MCF 10A (cell line): Measurements from ENCODE around the gene THSD7B. TPM values are rescaled to one million over a fixed set of nuclear protein-coding genes. Genes with fewer than 3 reads are reported as not detected.

ENCODE experiments used
- BruUV-seq: library from RNA; stranded (reverse); fragments of 400-500 nt; replicated peaks from 2 replicates; lab custom pipeline; 2021; lab: Mats Ljungman, UMichigan
- CTCF ChIA-PET: fragments of 300-600 bp; sonication (Branson Sonifier 250); formaldehyde crosslinking; extraction: SDS; loops from one replicate; lab custom pipeline; 2021; ENCODE audit warnings: antibody characterized with exemption, inconsistent platforms; lab: Yijun Ruan, JAX
- POLR2A ChIA-PET: fragments of 300-600, 350-650 bp; sonication (Branson Sonifier 250); formaldehyde crosslinking; extraction: SDS; loops from one replicate; lab custom pipeline; 2020; ENCODE audit warnings: antibody characterized with exemption, inconsistent platforms; lab: Yijun Ruan, JAX
- DNase-seq: peaks from one replicate; pipeline ENCODE4 v3.0.0-alpha.2; 2018; ENCODE audit not compliant: unreplicated experiment
- H3K27ac Mint-ChIP-seq: one replicate; pipeline ENCODE4 v1.8.0; 2022; ENCODE audit warnings: mild to moderate bottlenecking, low read depth, mixed read lengths; ENCODE audit not compliant: unreplicated experiment
- H3K27me3 Mint-ChIP-seq: one replicate; pipeline ENCODE4 v1.8.0; 2022; ENCODE audit warnings: mixed read lengths; ENCODE audit not compliant: insufficient read depth, unreplicated experiment
- H3K36me3 Mint-ChIP-seq: one replicate; pipeline ENCODE4 v1.8.0; 2022; ENCODE audit warnings: mild to moderate bottlenecking, moderate library complexity, mixed read lengths; ENCODE audit not compliant: insufficient read depth, unreplicated experiment
- H3K4me1 Mint-ChIP-seq: one replicate; pipeline ENCODE4 v1.8.0; 2022; ENCODE audit warnings: mixed read lengths; ENCODE audit not compliant: insufficient read depth, unreplicated experiment
- H3K4me3 Mint-ChIP-seq: one replicate; pipeline ENCODE4 v1.8.0; 2022; ENCODE audit warnings: mild to moderate bottlenecking, moderate library complexity, mixed read lengths; ENCODE audit not compliant: unreplicated experiment
- H3K9me3 Mint-ChIP-seq: one replicate; pipeline ENCODE4 v1.8.0; 2022; ENCODE audit warnings: mixed read lengths; ENCODE audit not compliant: unreplicated experiment
- CTCF ChIP-seq: fragments of 200-600 bp; IDR thresholded peaks from one replicate; pipeline ENCODE4 v1.8.0; 2022; ENCODE audit warnings: antibody characterized with exemption, mild to moderate bottlenecking; ENCODE audit not compliant: unreplicated experiment
- intact Hi-C: fragments of 100-400 bp; cut with micrococcal nuclease; formaldehyde crosslinking; loops from 2 replicates; pipeline ENCODE4 v1.14.1; 2022
- total RNA-seq: library from RNA; stranded (reverse); gene quantifications from 2 replicates; pipeline ENCODE4 v1.2.3, GENCODE V29; 2022

The THSD7B gene
- total RNA-seq, 1 experiment from 2014 or later, result not detected

GRCh38 chr2:137379186-137379585 is 613.8 kb downstream of the THSD7B start:
- CTCF ChIA-PET, result no interaction called here
- POLR2A ChIA-PET, result interaction anchor here (0.7 to 1.8 kb wide), 2 partner anchors 8 to 31 kb away, joined by 3 to 6 read pairs; no protein-coding TSS in a partner anchor
- H3K27ac Mint-ChIP-seq, result no peak overlapping the region
- H3K27me3 Mint-ChIP-seq, result no peaks in the 10 kb centered on the region
- TF ChIP-seq CTCF, result no peak
- no peaks in the 10 kb centered on the region for H3K36me3 Mint-ChIP-seq
- BruUV-seq, result no TSS peak
- peaks cover 9% of the 10 kb centered on the region for H3K4me1 Mint-ChIP-seq
- no peak overlapping the region for H3K4me3 Mint-ChIP-seq
- intact Hi-C loops, result no loop called here
- no peaks in the 10 kb centered on the region for H3K9me3 Mint-ChIP-seq
- DNase-seq, result no peak

GRCh38 chr2:137380610-137381009 is 615.3 kb downstream of the THSD7B start:
- H3K27me3 Mint-ChIP-seq, result no peaks in the 10 kb centered on the region
- intact Hi-C loops, result no loop called here
- no peak overlapping the region for H3K27ac Mint-ChIP-seq
- BruUV-seq, result no TSS peak
- peaks cover 9% of the 10 kb centered on the region for H3K4me1 Mint-ChIP-seq
- ChIA-PET POLR2A (interaction anchor here (1.0 to 1.8 kb wide), 4 partner anchors 9 to 212 kb away, joined by 3 to 6 read pairs (median 3); no protein-coding TSS in a partner anchor), CTCF (interaction anchor here (0.6 kb wide), 2 partner anchors 440 to 516 kb away, joined by 3 to 4 read pairs; no protein-coding TSS in a partner anchor)
- no peaks in the 10 kb centered on the region for H3K36me3 Mint-ChIP-seq
- no peak overlapping the region for H3K4me3 Mint-ChIP-seq
- H3K9me3 Mint-ChIP-seq, result no peaks in the 10 kb centered on the region
- peak; percentile 91 for DNase-seq
- no peak for TF ChIP-seq CTCF

DNA sequence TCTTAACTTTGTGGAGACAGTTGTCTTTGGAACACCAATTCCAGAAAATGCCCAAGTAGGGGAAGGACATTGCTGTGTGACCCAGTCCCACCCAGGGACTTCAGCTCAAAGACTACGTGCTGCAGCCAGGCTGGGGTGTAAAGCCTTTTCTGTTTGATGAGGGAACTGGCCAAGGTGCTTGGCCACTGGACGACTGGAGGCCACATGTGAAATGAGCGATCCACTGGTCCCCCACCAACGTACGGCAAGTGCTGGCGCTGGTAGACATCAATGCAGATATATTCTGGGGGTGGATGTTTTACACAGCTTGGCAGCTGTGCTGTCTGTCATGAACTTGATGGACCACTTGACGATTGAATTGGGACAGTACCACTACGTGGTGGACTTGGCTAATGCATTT is 616.4 kb downstream of the THSD7B start:
- no peaks in the 10 kb centered on the region for H3K27me3 Mint-ChIP-seq
- ChIA-PET POLR2A (no interaction called here), CTCF (interaction anchor here (0.6 to 0.7 kb wide), 2 partner anchors 91 to 131 kb away, joined by 3 read pairs; no protein-coding TSS in a partner anchor)
- intact Hi-C loops, result no loop called here
- H3K36me3 Mint-ChIP-seq, result no peaks in the 10 kb centered on the region
- H3K9me3 Mint-ChIP-seq, result no peaks in the 10 kb centered on the region
- DNase-seq, result no peak
- no peak for TF ChIP-seq CTCF
- no TSS peak for BruUV-seq
- H3K4me3 Mint-ChIP-seq, result no peak overlapping the region
- H3K27ac Mint-ChIP-seq, result no peak overlapping the region
- H3K4me1 Mint-ChIP-seq, result peaks cover 9% of the 10 kb centered on the region

DNA sequence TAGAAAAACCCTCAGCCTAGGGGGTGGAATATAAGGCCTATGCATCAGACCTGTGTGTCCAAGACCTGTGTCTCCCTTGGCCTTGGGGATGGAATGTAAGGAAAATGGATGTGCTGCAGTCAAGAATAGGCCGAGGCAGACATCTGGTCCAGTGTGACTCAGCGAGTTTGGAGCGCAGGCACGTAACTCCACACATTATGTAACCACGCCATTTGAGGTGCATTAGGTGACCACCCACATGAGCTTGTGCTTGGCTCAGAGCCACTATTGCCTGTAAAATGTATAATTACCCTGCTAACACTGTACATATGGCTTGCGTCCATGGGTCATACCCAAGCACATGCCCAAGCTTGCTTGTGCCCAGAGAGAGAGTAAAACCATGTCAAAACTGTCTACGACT is 618.0 kb downstream of the THSD7B start:
- Mint-ChIP-seq H3K36me3 (no peaks in the 10 kb centered on the region), H3K9me3 (no peaks in the 10 kb centered on the region), H3K27me3 (no peaks in the 10 kb centered on the region), H3K4me1 (peaks cover 9% of the 10 kb centered on the region), H3K4me3 (no peak overlapping the region), H3K27ac (no peak overlapping the region)
- BruUV-seq, result no TSS peak
- no peak for TF ChIP-seq CTCF
- peak; percentile 78 for DNase-seq
- ChIA-PET CTCF (no interaction called here), POLR2A (interaction anchor here (0.8 kb wide), 1 partner anchor 53 kb away, joined by 4 read pairs; no protein-coding TSS in a partner anchor)
- intact Hi-C loops, result no loop called here
